Astrocyte (in vitro differentiated cells and primary cell): Measurements from ENCODE around the gene GALNT17.

ENCODE experiments used
- CTCF ChIP-seq: IDR thresholded peaks from 2 replicates; pipeline ENCODE4 v1.5.1; 2011; ENCODE audit warnings: low read depth, mild to moderate bottlenecking, inconsistent platforms, low read length, moderate library complexity; ENCODE audit not compliant: insufficient read depth
- EZH2 ChIP-seq: IDR thresholded peaks from 2 replicates; pipeline ENCODE4 v1.6.1; 2012; ENCODE audit warnings: mild to moderate bottlenecking, low read length, inconsistent platforms; ENCODE audit not compliant: insufficient read depth

DNA sequence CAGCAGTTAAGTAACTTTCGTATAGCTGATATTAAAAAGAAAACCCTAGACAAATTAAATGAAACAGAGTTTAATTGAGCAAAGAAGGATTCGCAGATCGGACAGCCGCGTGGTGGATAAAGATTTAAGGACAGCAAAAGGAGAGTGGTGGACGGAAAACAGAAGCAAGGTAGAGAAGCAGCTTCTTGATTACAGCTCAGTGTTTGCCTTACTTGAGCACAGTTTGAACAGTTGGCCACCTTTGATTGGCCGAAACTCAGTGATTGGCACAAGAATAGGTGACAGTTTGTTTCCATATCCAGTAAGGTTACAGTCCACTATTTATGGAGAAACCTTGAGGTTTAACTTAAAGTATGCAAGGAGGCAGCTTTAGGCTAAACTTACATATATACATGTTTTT lies 231.7 kb downstream of the GALNT17 start:
- TF ChIP-seq CTCF = no peak
- no peak for TF ChIP-seq EZH2
